HepG2 (cell line): ENCODE results near the gene DSTYK. TPM values are rescaled to one million over a fixed set of nuclear protein-coding genes. Genes with fewer than 3 reads are reported as not detected.

Source experiments
- AKNA ChIP-seq: sonication (generic); formaldehyde crosslinking; IDR thresholded peaks from 2 replicates; pipeline ENCODE4 v1.4.0; 2020; ENCODE audit warnings: missing genetic modification reagents, borderline replicate concordance
- ATF1 ChIP-seq: IDR thresholded peaks from 2 replicates; pipeline ENCODE4 v1.6.1; 2016; ENCODE audit warnings: mild to moderate bottlenecking, control low read depth
- ATF6 ChIP-seq: sonication (generic); formaldehyde crosslinking; conservative IDR thresholded peaks from 2 replicates; pipeline ENCODE4 v1.4.0; 2020; ENCODE audit warnings: missing genetic modification reagents
- FOXP4 ChIP-seq: sonication (generic); formaldehyde crosslinking; IDR thresholded peaks from 2 replicates; pipeline ENCODE4 v1.4.0; 2020; ENCODE audit warnings: missing genetic modification reagents
- MLXIP ChIP-seq: sonication (generic); formaldehyde crosslinking; IDR thresholded peaks from 2 replicates; pipeline ENCODE4 v1.9.0; 2021; ENCODE audit warnings: missing genetic modification reagents, borderline replicate concordance
- RNF2 ChIP-seq: fragments of 450-650 bp; conservative IDR thresholded peaks from 2 replicates; pipeline ENCODE4 v1.6.1; 2016; ENCODE audit warnings: low read depth
- TAF1 ChIP-seq: sonication (generic); formaldehyde crosslinking; IDR thresholded peaks from 2 replicates; pipeline ENCODE4 v1.4.0; 2020; ENCODE audit warnings: missing genetic modification reagents
- YY1 ChIP-seq: IDR thresholded peaks from 2 replicates; pipeline ENCODE4 v1.6.1; 2011; ENCODE audit warnings: low read length, low read depth, moderate library complexity, mild to moderate bottlenecking; ENCODE audit not compliant: insufficient read depth, insufficient replicate concordance
- ZEB1 ChIP-seq: IDR thresholded peaks from 2 replicates; pipeline ENCODE4 v1.6.1; 2012; ENCODE audit warnings: mild to moderate bottlenecking, low read depth, inconsistent platforms; ENCODE audit not compliant: insufficient replicate concordance
- ZNF121 ChIP-seq: sonication (generic); formaldehyde crosslinking; IDR thresholded peaks from 2 replicates; pipeline ENCODE4 v1.5.0; 2020; ENCODE audit warnings: mild to moderate bottlenecking, missing genetic modification reagents
- ZNF34 ChIP-seq: sonication (generic); formaldehyde crosslinking; IDR thresholded peaks from 2 replicates; pipeline ENCODE4 v1.4.0; 2020; ENCODE audit warnings: mild to moderate bottlenecking, missing genetic modification reagents, borderline replicate concordance
- ZNF343 ChIP-seq: sonication (generic); formaldehyde crosslinking; IDR thresholded peaks from 2 replicates; pipeline ENCODE4 v1.4.0; 2020; ENCODE audit warnings: mild to moderate bottlenecking, missing genetic modification reagents
- ZNF530 ChIP-seq: sonication (generic); formaldehyde crosslinking; IDR thresholded peaks from 2 replicates; pipeline ENCODE4 v1.5.0; 2020; ENCODE audit warnings: low read depth, mild to moderate bottlenecking, missing genetic modification reagents
- ZNF580 ChIP-seq: IDR thresholded peaks from 2 replicates; pipeline ENCODE4 v1.6.1; 2016; ENCODE audit warnings: low read depth, borderline replicate concordance
- ZNF672 ChIP-seq: sonication (generic); formaldehyde crosslinking; IDR thresholded peaks from 2 replicates; pipeline ENCODE4 v1.8.1; 2022; ENCODE audit warnings: missing genetic modification reagents
- ZNF839 ChIP-seq: sonication (generic); formaldehyde crosslinking; IDR thresholded peaks from 2 replicates; pipeline ENCODE4 v1.4.0; 2020; ENCODE audit warnings: missing genetic modification reagents, mild to moderate bottlenecking, borderline replicate concordance
- polyA plus RNA-seq, 8 experiments: library from polyadenylated mRNA; depleted of rRNA in 3 of 8; stranded (reverse) in 7 of 8; unstranded in 1 of 8; fragments of >200 nt; fragmentation: Illumina TruSeq in 4 of 8; extraction: Trizol in 4 of 8; gene quantifications; 2 replicates each; pipeline versions ENCODE4 v1.2.1 to v1.2.3, GENCODE V29; 2011 to 2016; ENCODE audit warnings: low read depth in 4 of 8, missing spikeins in 1 of 8, mixed read lengths in 1 of 8; ENCODE audit not compliant: insufficient read depth in 1 of 8
- total RNA-seq, 5 experiments: library from RNA; depleted of rRNA; stranded (reverse); fragments of >200 nt; fragmentation: Illumina TruSeq; extraction: Trizol; gene quantifications; 2 replicates each; pipeline ENCODE4 v1.2.3, GENCODE V29; 2016; ENCODE audit warnings: low read depth in 1 of 5

DSTYK gene
- total and polyA plus RNA-seq, 2 of the 13 experiments (the other 11 are each of a cell fraction or from before 2014, with no cell fraction given): 2.6 to 4.8 TPM

GRCh38 chr1:205121660-205122488, 89.6 kb downstream of the DSTYK start, which contains the start of gene RBBP5 (continued):
- TF ChIP-seq RNF2: peak; percentile 83; the same call in 1 of the 2 replicates
- TF ChIP-seq ZNF530 (CRISPR knock-in tag): no peak
- TF ChIP-seq ZNF672 (CRISPR knock-in tag): no peak
- TF ChIP-seq TAF1 (CRISPR knock-in tag): peak; percentile 74
- TF ChIP-seq ZNF121: no peak
- TF ChIP-seq ZNF580 (CRISPR knock-in tag): peak; percentile 80
- TF ChIP-seq ATF1 (CRISPR knock-in tag): peak; percentile 80
- TF ChIP-seq ZNF839 (CRISPR knock-in tag): no peak
- TF ChIP-seq AKNA (CRISPR knock-in tag): no peak
- 0 out of 2 replicates have a peak, but pooled peaks have one; percentile 74 for TF ChIP-seq ATF6
- no peak for TF ChIP-seq MLXIP
- peak; percentile 58 for TF ChIP-seq FOXP4 (CRISPR knock-in tag)
- TF ChIP-seq ZNF34 (CRISPR knock-in tag): peak; percentile 86; the same call in 1 of the 2 replicates
- peak; percentile 74 for TF ChIP-seq ZEB1
- TF ChIP-seq YY1: peak; percentile 84
- no peak for TF ChIP-seq ZNF343
